ENCODE measurements around the gene MYRIP. TPM values are rescaled to one million over a fixed set of nuclear protein-coding genes. Genes with fewer than 3 reads are reported as not detected.

MYRIP gene
- polyA plus RNA-seq, 3 donors: not detected

- no peaks in the 10 kb centered on the region for H3K36me3 Mint-ChIP-seq
Measured at GRCh38 chr3:39982665-39983357, 173.4 kb downstream of the MYRIP start.

GRCh38 chr3:39989746-39990145 is 180.3 kb downstream of the MYRIP start:
- 85% methylated on average over 3 of the region's 3 CpGs for WGBS (ENCODE audit: insufficient coverage)
- no peak for TF ChIP-seq CTCF (IDR thresholded peaks at IDR 0.05)
- H3K4me1 Mint-ChIP-seq: no peaks in the 10 kb centered on the region
- DNase-seq: no peak
- H3K4me2 ChIP-seq (replicated peaks; ENCODE audit: extremely low read depth, low read length, poor library complexity, severe bottlenecking): no peak overlapping the region
- no peaks in the 10 kb centered on the region for H3K79me2 ChIP-seq (ENCODE audit: insufficient read depth, low read length)
- peaks cover 0 to 4% (median 0%) of the 10 kb centered on the region in 3 donors for H3K27me3 Mint-ChIP-seq (ENCODE audit: low read depth in 3 of 3)
- no peak overlapping the region for H3K4me3 Mint-ChIP-seq
- H3K4me3 ChIP-seq (replicated peaks in 1 of 3; ENCODE audit: low read depth in 2 of 3, low read length in 3 of 3): no peak overlapping the region
- H3K36me3 Mint-ChIP-seq: no peaks in the 10 kb centered on the region
- no peaks in the 10 kb centered on the region for H4K20me1 ChIP-seq (ENCODE audit: insufficient read depth, low read length)
- no peak overlapping the region for H3K27ac Mint-ChIP-seq
- H3K9me3 Mint-ChIP-seq: peaks cover 0 to 8% (median 6%) of the 10 kb centered on the region in 7 donors
- intact Hi-C loops (cut with micrococcal nuclease): no loop called here
- H3K9ac ChIP-seq (ENCODE audit: insufficient read depth, low read length, poor library complexity, severe bottlenecking): no peak overlapping the region
- no peak overlapping the region for H2AFZ ChIP-seq (ENCODE audit: insufficient read depth, low read depth, low read length, poor library complexity, severe bottlenecking)
- H3K4me1 ChIP-seq (ENCODE audit: control insufficient read depth in 1 of 2, insufficient read depth in 2 of 2, low read length in 2 of 2): no peaks in the 10 kb centered on the region
- no peaks in the 10 kb centered on the region for H3K9me3 ChIP-seq (replicated peaks in 1 of 2; ENCODE audit: control insufficient read depth in 1 of 2, insufficient read depth in 1 of 2, low read length in 2 of 2)
- H3K27me3 ChIP-seq (ENCODE audit: control insufficient read depth in 2 of 2, insufficient read depth in 2 of 2, low read length in 2 of 2): no peaks in the 10 kb centered on the region
- no peak overlapping the region for H3K27ac ChIP-seq (ENCODE audit: low read depth in 1 of 2, low read length in 2 of 2)
- H3K36me3 ChIP-seq (replicated peaks in 1 of 2; ENCODE audit: control insufficient read depth in 1 of 2, insufficient read depth in 2 of 2, low read length in 2 of 2): no peaks in the 10 kb centered on the region

More at GRCh38 chr3:39982665-39983357, 173.4 kb downstream of the MYRIP start:
- H3K4me1 Mint-ChIP-seq: no peaks in the 10 kb centered on the region
- H3K4me3 Mint-ChIP-seq: no peak overlapping the region
- peaks cover 0 to 3% (median 0%) of the 10 kb centered on the region in 7 donors for H3K9me3 Mint-ChIP-seq
- H3K27ac Mint-ChIP-seq: peak overlapping the region in 1 of 7 donors; percentile 31
- Histone ChIP-seq H3K9me3 (replicated peaks in 1 of 2; ENCODE audit: control insufficient read depth in 1 of 2, insufficient read depth in 1 of 2, low read length in 2 of 2) (no peaks in the 10 kb centered on the region), H3K79me2 (ENCODE audit: insufficient read depth, low read length) (no peaks in the 10 kb centered on the region), H2AFZ (ENCODE audit: insufficient read depth, low read depth, low read length, poor library complexity, severe bottlenecking) (no peak overlapping the region), H3K36me3 (replicated peaks in 1 of 2; ENCODE audit: control insufficient read depth in 1 of 2, insufficient read depth in 2 of 2, low read length in 2 of 2) (no peaks in the 10 kb centered on the region), H3K27me3 (ENCODE audit: control insufficient read depth in 2 of 2, insufficient read depth in 2 of 2, low read length in 2 of 2) (no peaks in the 10 kb centered on the region), H3K4me1 (ENCODE audit: control insufficient read depth in 1 of 2, insufficient read depth in 2 of 2, low read length in 2 of 2) (no peaks in the 10 kb centered on the region), H3K9ac (ENCODE audit: insufficient read depth, low read length, poor library complexity, severe bottlenecking) (no peak overlapping the region), H4K20me1 (ENCODE audit: insufficient read depth, low read length) (no peaks in the 10 kb centered on the region), H3K27ac (ENCODE audit: low read depth in 1 of 2, low read length in 2 of 2) (no peak overlapping the region), H3K4me3 (replicated peaks in 1 of 3; ENCODE audit: low read depth in 2 of 3, low read length in 3 of 3) (no peak overlapping the region), H3K4me2 (replicated peaks; ENCODE audit: extremely low read depth, low read length, poor library complexity, severe bottlenecking) (no peak overlapping the region)
- WGBS (ENCODE audit: insufficient coverage): 100% methylated on average over 2 of the region's 7 CpGs
- no peak for TF ChIP-seq CTCF (IDR thresholded peaks at IDR 0.05)
- H3K27me3 Mint-ChIP-seq (ENCODE audit: low read depth in 3 of 3): peaks cover 0 to 3% (median 0%) of the 10 kb centered on the region in 3 donors
- DNase-seq: no peak
- intact Hi-C loops (cut with micrococcal nuclease): no loop called here
